CD4-positive, alpha-beta T cell treated with Interleukin-6 at 100 ng/mL for 8 hours (primary cell): Measurements from ENCODE around the gene THRA.

Experiments used
- DNase-seq: peaks from one replicate; pipeline ENCODE4 v3.0.0-alpha.2; 2020; ENCODE audit warnings: mixed read lengths, low spot score

Gene THRA

DNA sequence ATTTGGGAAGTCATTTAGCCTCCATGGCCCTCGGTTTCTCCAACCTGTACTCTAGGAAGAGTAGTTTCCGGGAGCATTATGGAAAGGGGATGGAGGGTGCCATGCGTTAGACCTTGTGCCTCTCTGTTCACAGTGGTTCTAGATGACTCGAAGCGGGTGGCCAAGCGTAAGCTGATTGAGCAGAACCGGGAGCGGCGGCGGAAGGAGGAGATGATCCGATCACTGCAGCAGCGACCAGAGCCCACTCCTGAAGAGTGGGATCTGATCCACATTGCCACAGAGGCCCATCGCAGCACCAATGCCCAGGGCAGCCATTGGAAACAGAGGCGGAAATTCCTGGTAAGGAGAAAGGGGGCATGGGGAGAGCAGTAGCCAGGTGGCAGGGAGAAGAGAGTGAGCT lies 21.7 kb downstream of the THRA start:
- no peak for DNase-seq

DNA sequence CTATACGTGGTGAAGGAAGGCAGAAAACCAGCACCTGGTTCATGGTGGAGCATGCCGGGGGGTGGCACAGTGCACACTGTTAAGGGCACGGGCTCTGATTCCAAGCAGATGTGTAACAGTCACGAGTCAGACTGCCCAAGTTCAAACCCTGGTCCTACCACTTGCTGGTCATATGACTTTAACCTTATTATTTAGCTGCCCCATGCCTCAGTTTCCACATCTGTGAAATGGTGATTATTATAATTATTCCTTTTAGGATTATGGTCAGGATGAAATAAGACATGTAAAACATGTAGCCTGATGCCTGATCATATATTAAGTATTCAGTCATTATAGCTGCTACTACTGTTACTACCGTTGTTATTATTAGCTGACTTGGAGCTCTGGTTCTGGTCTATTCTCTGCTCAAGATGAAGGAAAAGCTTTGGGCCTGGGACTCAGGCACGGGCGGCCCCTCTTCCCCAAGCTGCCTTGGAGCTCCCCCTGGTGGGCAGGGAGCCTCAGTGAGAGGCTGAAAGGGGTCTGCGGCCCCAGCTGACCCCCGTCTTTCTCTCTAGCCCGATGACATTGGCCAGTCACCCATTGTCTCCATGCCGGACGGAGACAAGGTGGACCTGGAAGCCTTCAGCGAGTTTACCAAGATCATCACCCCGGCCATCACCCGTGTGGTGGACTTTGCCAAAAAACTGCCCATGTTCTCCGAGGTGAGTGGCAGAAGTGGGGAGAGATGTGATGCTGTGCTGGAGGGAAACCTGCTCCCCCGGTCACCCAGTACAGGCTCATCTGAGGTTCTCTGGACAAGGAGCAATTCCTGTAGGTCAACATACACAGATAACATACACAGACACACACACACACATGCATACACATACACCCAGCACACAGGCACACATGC lies 23.6 kb downstream of the THRA start:
- peak; percentile 56 for DNase-seq

DNA sequence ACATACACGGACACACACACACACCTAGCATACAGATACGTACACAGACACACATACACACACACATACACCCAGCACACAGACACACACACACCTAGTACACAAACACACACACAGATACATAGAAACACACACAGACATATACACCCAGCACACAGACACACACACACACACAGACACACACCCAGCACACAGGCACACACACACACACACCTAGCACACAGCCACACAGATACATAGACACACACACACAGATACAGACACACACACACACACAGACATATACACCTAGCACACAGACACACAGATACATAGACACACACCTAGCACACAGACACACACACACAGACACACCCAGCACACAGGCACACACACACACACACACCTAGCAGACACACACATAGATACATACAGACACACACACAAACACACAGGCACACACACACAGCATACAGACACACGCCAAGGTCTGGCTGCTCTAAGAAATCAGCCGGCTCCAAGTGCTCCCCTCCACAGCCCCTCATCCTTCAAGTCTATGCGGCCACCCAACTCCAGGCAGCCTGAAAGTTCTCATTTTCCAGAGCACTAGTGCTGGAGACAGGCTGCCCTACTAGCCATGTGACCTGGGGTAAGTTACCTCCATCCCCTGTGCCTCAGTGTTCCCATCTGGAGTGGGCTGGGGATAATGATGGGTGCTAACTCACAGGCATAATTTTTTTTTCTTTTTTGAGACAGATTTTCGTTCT lies 24.5 kb downstream of the THRA start:
- no peak for DNase-seq

DNA sequence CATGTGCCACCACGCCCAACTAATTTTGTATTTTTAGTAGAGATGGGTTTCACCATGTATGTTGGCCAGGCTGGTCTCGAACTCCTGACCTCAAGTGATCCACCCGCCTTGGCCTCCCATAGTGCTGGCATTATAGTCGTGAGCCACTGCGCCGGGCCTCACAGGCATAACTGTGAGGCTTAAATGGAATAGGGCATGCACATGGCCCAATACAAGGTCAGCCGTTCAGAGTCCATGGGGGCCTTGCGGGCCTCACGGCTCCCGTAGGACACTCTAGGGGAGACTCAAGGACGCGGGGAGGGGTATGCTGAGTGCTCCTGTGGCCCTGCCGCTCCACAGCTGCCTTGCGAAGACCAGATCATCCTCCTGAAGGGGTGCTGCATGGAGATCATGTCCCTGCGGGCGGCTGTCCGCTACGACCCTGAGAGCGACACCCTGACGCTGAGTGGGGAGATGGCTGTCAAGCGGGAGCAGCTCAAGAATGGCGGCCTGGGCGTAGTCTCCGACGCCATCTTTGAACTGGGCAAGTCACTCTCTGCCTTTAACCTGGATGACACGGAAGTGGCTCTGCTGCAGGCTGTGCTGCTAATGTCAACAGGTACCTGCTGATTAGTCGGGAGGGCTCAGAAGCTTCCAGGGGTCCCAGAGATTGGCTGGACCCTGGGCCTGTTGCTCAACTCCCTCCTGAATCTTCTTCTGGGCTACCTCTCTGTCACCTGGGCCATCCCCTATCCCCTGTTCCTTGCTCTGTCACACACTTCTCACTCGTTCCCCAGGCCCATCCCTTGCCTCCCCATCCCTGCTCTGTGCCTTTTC lies 25.3 kb downstream of the THRA start:
- no peak for DNase-seq

DNA sequence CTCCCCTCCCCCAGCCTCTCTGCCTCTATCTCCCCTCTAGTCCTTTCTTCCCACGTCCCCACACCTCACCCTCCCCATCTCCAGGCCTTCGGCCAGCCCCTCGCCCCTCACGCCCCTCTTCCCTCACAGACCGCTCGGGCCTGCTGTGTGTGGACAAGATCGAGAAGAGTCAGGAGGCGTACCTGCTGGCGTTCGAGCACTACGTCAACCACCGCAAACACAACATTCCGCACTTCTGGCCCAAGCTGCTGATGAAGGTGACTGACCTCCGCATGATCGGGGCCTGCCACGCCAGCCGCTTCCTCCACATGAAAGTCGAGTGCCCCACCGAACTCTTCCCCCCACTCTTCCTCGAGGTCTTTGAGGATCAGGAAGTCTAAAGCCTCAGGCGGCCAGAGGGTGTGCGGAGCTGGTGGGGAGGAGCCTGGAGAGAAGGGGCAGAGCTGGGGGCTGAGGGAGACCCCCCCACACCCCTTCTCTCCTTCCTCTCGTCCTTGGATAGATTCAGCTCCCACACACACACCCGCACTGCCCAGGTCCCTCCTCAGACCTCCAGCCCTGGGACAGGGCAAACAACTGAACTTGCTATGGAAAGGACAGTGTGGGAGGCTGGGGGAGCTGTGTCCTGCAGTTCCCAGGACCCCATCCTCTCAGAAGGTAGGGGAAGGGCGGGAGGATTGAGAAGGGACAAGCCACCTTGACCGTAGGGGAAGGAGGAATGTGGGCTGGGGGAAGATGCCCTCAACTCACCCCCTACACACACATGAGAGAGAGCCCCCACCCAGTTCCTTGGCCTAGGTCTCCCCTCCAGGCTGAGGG lies 26.5 kb downstream of the THRA start:
- no peak for DNase-seq

DNA sequence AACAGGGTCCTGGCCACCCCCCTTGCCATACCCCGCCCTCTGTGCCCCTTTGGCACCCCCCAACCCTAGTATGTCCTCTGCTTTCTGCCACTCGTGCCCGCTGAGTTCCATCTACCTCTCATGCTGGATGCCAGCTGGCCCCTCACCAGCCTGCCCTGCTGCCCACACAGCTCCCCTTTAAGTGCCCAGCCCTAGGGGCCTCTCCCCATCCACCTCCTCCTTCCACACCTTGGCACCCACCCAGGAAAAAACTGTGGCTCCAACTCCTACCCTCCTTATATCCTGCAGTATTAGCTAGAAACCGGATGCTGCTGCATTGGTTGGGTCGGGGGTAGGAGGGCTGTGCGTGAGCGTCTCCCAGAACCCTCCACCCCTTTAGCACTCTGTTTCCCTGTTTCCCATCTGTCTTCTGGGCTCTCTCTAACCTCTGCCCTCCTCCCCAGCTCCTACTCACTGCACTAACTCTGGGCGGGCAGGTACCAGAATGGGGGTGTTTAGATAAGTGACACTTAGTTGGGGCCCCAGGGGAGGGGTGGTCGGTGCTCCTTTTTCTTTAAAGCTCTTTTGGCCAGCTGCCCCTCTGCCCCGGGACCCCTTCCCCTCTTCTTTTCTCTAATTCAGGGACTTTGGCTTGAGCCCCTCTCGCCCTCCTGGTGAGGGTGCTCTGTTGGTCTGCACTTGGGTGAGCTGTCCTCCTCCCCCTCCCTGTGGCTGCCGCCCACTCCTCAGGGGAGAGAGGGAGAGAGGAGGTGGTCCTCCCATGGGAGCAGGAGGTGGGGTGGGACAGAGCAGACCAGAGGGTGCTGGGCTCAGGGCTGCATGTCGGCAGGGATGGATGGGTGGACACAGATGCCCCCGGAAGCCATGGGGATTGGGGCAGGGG lies 27.7 kb downstream of the THRA start:
- no peak for DNase-seq

DNA sequence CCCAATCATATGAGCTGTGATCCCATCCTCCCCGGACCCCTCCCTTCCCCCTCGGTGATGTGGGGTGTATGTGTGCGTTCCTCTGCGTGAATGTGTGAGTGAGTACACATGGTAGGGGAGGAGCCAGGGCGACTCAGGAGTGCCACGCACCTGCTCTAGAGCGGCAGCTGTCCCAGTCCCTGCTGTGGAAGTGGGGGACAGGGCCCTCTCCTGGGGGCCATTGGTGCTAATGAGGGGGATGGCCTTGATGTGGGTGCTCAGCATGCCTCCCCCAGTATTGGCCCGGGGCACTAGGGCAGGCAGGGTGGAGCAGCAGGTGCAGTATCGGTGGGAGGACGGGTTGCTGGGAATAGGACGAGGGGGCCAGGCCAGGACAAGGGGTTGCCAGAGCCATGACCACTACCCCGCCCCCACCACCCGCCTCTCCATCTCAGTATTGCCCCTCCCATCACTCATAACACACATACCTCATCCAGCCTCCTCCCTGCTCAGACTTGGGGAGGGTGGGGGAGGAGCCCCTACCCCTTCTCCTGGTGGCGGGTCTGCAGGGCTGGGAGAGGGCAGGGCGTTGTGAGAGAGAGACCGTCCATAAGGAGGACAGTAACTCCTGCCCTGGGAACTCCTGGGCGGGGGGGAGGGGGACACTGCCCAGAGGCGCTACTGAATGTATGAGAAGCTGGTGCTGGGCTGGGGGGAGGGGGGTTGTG lies 29.1 kb downstream of the THRA start:
- no peak for DNase-seq

DNA sequence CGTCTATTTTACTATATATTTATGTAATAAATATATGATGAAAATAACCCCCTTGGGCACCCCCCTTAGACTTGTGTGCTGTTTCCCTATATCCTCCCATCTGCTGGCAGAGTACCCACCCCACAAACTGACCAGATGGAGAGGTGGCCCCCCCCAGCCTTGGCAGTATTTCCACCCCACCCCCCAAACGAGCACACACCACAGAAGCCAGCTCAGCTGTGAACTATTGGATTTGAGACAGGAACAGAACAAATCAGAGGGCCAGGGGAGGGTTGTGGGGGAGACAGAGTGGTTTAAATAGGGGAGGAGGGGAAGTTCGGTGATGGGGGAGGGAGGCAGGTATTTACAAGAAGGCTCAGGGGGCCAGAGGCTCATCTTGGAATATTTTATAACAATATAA lies 29.8 kb downstream of the THRA start:
- no peak for DNase-seq

DNA sequence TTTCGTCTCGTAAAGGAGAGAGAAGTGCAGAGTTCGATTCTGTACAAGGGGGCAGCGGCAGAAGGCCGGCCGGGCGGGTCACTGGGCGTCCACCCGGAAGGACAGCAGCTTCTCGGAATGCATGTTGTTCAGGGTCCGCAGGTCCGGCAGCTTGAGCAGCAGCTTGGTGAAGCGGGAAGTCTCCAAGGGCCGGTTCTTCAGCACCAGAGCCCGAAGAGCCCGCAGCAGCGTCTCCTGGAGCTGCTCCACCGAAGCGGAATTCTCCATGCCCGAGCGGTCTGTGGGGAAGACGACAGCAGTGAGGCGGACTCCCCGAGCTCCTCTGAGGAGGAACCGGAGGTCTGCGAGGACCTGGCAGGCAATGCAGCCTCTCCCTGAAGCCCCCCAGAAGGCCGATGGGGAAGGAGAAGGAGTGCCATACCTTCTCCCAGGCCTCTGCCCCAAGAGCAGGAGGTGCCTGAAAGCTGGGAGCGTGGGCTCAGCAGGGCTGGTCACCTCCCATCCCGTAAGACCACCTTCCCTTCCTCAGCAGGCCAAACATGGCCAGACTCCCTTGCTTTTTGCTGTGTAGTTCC lies 30.3 kb downstream of the THRA start:
- no peak for DNase-seq

DNA sequence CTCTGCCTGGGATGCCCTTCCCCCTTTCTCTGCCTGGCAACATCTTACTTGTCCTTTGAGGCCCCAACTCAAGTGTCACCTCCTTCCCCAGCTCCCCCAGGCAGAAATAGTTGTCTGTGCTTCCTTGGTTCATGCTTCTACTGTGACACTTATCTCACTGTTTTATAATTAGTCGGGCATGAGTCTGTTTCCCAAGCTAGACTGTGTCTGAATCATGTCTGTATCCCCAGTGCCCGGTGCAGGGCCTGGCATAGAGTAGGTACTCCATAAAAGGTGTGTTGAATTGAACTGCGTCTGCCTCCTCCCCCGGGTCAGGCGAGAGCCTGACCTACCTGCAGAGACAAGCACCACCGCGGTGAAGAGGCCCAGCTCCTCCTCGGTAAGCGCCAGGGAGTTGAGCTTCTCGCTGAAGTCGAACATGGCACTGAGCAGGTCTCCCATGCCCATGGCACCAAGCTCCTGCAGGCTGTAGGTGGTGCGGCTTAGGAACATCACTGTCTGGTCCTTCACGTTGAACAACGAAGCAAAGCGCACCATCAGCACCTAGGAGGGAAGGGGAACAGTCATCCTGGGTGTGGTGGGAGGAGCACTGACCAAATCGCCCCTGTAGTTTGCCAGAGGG lies 30.9 kb downstream of the THRA start:
- DNase-seq, result no peak

DNA sequence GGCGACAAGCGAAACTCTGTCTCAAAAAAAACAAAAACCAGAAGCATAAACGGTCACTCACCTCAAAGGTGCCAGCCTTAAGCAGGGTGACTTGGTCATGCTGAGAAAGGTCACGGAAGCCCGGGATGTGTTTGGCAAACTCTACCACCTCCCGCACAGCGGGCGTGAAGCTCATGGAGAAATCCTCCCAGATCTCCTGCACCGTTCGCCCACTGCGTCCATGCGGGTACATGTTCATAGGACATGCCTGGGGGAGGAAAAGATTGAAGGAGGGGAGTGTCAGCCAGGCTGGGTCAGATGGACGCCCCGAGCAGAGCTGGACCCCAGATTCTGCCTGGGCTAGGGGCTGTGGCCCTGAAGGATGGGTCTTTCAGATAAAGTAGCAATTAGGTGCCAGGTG lies 32.1 kb downstream of the THRA start:
- DNase-seq, result no peak

DNA sequence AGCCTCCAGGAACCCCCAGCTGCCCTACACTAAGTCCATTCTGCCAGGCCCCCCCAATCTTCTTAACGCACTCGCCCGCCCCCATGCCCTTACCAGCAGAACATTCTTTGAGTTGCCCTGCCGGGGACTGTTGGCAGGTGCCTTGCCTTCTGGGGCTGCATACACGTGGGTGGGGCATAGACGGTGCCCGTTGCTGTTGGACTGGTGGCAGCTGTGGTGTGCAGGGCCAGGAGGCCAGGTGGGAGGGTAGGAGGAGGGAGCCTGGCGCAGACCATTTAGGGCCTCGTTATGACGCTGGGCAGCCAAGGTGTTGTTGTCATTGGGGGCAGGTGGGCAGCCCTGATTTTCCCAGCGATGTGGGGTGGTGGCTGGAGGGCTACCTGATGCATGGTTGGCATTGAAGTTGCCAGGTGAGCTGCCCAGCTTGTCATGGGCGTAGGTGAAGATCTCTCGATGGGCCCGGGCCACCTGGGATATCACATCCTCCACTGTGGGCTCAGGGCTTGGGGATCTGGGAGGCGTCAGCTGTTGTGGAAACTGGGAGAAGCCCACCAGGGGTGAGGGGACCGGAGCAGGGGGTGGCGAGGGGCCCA lies 32.7 kb downstream of the THRA start:
- DNase-seq, result no peak

DNA sequence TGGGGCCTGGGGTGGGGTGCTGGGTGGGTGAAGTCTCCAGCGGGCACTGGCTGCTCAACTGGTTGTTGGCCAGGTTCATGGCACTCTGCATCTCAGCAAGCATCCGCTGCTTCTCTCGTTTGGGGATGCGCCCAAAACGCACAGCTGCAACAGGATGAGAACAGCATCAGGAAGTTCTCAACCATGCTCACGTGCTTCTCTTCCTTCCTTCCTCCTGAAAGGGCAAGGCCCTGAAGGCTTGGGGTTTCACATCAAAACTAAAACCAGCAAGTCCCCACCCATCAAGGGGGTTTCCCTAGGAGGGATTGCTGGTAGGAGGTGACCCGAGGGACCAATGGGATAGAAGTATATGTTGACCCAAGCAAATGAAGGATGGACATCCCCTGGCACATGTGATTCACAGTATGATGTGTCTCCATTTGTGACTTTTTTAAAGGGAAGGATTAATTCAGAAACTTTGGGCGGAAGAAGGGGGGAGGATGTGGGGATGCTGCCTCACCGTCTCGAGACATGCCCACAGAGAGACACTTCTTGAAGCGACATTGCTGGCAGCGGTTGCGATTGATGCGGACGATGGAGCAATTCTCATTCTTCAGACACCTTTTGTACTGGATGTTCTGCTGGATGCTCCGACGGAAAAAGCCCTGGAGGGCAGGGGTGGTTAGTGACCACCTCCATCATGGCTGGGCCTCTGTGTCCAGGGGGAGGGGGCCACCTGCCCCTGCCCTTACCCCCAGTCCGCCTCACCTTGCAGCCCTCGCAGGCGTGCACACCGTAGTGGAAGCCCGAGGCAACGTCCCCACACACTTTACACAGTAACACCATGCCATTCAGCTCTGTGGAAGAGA lies 33.4 kb downstream of the THRA start:
- peak; percentile 96 for DNase-seq

DNA sequence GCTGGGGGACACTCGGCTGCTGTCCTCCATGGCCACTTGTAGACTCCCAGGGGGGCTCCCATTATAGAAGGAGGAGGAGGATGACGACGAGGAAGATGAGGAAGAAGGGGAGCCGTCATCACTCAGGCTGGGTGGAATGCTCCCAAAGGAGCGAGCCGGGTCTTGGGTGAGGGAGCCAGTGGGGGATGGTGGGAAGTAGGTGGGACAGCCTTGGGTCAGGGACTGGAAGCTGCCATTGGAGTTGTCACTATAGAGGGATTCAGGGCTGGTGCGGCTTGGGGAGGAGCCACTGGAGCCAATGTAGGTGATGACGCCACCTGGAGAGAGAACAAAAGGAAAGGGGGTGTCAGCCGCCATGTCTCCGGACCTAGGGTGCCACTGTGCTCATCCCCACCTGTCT lies 34.3 kb downstream of the THRA start:
- DNase-seq, result no peak

DNA sequence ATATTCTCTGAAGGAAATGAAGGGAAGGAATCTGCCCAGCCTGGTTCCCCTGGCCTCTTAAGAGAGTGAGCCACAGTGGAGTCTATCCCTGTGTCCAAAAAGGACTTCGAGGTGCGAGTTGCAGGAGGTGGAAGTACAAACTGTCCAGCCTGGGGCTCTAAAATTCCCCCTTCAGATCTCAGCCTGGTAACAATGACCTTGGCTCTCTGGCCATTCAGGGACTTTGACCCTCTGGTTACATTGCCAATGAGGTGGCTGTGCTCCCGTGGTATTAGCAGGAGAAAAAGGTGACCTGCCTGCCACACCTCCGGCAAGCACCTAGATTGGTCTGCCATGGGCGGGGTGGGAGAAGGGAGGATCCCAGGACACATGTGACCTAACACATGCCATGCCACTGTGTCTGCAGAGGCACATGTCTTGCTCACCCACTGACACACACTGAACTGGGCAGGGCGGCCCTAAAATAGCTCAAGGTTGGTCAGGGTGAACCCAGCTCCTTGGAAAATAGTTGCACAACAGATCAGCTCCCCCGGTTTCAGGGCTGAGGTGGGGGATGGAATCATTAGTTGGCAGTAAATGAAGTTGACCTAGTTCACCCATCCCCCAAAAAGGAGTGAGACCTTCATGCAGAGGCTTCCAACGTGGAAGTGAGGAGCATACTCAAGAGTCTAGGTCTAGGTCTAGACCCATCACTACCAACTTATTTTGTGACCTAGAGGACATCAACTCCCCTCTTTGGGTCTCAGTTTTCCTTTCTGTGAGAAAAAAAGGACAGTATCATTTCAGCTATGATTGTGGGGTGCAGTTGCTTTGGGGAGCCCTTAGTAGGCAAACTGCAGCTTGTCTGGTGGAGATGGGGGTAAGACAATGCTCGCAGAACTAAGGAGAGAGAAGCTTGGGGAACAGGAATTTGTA lies 35.4 kb downstream of the THRA start:
- DNase-seq, result no peak

DNA sequence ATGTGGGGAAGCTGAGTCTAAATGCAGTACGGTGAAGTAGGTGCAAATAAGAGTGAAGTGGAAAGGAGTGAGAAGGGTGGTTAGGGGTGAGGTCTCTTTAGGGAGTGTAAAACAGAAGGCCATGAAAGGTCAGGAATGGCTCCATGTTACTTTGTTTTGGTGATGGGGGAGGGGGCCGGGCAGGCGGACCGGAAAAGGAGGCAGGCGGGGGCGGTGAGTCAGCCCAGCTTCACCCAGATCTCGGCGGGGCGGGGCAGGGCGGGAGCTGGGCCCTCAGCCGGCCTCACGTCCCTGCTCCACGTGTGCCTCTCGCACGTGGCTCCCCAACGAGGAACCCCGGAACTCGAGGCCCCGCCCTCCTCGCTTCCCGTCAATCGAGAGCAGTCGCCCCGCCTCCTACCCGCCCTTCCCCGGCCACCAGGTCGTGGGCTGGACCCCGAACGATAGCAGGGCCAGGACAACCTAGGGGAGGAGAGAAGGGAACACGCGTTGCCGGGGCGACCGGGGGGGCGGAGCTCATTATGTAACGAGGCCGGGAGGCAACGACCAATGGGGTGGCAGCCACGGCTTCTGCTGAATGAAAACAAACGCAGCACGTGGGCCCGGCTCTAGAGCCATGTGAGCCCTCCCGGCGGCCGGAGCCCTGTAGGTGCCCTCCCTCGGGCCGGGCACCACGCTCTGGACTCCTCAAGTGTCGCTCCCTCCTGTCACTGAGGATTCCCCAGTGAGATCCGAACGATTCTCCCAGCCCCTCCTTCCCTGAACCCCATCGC lies 36.3 kb downstream of the THRA start:
- peak; percentile 100 for DNase-seq
